ENCODE measurements around the gene KDM1B.

The KDM1B gene

DNA sequence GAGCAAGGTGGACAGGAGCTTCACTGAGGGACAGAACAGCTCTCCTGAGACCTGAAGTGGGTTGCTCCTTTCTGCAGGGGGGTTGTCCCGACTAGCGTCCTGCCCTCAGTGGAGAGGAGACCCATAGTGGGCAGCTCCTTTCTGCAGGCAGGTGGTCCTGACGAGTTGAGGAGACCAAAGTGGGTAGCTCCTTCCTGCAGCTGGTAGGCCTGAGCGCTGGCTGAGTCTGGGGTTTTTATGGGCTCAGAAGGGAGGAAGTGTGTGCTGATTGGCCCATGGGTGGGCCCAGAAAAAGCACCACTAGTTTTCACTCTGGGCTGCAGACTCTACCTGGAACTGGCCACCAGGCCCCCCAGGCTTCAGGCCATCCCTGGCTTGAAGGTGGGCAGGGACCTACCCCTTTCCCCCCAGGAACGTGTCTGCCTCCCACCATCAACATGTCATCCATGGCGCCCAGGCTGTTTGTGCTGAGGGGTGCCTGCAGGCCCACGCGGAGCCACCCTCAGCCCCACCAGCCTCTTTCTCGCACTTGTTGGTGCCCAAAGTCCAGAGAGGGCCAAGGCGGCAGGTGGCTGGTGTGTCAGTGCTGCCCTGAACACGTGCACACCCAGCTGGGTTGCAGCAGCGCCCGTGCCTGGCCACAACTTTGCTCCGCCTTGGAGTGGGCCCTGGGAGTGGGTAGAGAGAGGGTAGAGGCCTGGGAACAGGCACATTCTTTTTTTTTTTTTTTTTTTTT is 110.7 kb downstream of the KDM1B start:
- TF ChIP-seq, protein P1, sequence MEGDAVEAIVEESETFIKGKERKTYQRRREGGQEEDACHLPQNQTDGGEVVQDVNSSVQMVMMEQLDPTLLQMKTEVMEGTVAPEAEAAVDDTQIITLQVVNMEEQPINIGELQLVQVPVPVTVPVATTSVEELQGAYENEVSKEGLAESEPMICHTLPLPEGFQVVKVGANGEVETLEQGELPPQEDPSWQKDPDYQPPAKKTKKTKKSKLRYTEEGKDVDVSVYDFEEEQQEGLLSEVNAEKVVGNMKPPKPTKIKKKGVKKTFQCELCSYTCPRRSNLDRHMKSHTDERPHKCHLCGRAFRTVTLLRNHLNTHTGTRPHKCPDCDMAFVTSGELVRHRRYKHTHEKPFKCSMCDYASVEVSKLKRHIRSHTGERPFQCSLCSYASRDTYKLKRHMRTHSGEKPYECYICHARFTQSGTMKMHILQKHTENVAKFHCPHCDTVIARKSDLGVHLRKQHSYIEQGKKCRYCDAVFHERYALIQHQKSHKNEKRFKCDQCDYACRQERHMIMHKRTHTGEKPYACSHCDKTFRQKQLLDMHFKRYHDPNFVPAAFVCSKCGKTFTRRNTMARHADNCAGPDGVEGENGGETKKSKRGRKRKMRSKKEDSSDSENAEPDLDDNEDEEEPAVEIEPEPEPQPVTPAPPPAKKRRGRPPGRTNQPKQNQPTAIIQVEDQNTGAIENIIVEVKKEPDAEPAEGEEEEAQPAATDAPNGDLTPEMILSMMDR (IDR thresholded peaks at IDR 0.05; ENCODE audit: low read depth, low read length, missing control alignments): no peak
- in situ Hi-C loops (cut with HindIII; ENCODE audit: low sequenced_read_pairs): no loop called here
- no peak for DNase-seq (ENCODE audit: low read depth)
- H3K4me3 ChIP-seq (ENCODE audit: low read depth, low read length): no peak overlapping the region

DNA sequence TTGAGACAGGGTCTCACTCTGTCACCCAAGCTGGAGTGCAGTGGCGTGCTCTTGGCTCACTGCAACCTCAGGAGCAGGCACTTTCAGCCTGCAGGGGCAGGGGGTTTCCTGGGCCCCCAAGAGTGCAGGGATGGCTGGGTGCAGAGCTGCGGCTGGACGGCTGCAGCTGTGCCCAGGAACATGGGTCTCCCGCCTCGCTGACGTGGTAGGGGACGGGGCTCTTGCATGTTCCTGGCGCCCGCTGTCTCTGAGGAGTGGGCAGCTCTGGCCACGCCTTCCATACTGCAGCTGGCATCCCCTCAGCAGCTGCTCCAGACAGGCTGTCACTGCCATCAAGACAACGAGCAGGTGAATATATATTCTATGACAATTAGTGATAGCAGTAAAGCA is 111.3 kb downstream of the KDM1B start:
- in situ Hi-C loops (cut with HindIII; ENCODE audit: low sequenced_read_pairs): no loop called here
- no peak for DNase-seq (ENCODE audit: low read depth)
- H3K4me3 ChIP-seq (ENCODE audit: low read depth, low read length): no peak overlapping the region
- TF ChIP-seq, protein P1 (IDR thresholded peaks at IDR 0.05; ENCODE audit: low read depth, low read length, missing control alignments): no peak

DNA sequence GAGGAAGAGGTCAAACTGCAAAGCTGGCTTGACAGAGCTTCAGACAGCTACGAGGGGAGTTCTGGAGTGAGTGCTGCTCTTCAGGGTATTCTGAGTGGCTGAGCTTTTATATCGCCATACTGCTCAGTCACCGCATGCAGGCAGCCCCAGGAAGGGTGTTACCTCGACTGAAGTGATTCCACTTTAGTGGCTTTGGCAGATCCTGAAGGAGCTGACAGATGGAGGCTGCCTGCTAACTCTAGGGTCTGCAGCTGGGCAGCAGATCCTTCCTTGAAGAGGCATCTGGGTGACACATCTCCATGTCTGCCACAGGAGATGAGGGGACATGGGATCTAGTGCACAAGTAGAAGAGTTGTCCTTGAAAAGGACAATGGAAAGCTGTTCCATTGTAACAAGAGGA is 112.8 kb downstream of the KDM1B start:
- H3K4me3 ChIP-seq (ENCODE audit: low read depth, low read length): no peak overlapping the region
- no peak for DNase-seq (ENCODE audit: low read depth)
- in situ Hi-C loops (cut with HindIII; ENCODE audit: low sequenced_read_pairs): no loop called here
- TF ChIP-seq, protein P1 (IDR thresholded peaks at IDR 0.05; ENCODE audit: low read depth, low read length, missing control alignments): no peak

DNA sequence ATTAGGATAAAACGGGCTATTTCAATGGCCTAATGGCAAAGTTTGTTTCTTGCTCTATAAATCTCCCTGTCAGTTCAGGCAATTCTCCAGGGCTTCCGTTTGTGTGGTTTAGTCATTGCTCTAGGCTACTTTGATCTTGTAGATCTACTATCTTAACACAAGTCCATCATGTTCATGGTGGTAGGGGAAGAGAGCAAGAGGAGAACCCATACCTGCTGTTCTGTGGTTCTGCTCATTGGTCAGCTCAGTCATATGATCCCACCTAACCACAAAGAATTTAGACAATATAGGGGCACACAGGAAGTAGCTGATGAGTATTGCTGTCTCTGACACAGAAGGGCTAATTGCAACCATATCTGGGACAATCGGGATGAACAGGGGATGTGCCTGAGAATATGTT is 114.0 kb downstream of the KDM1B start:
- DNase-seq (ENCODE audit: low read depth): no peak
- in situ Hi-C loops (cut with HindIII; ENCODE audit: low sequenced_read_pairs): no loop called here
- no peak overlapping the region for H3K4me3 ChIP-seq (ENCODE audit: low read depth, low read length)
- TF ChIP-seq, protein P1 (IDR thresholded peaks at IDR 0.05; ENCODE audit: low read depth, low read length, missing control alignments): no peak

DNA sequence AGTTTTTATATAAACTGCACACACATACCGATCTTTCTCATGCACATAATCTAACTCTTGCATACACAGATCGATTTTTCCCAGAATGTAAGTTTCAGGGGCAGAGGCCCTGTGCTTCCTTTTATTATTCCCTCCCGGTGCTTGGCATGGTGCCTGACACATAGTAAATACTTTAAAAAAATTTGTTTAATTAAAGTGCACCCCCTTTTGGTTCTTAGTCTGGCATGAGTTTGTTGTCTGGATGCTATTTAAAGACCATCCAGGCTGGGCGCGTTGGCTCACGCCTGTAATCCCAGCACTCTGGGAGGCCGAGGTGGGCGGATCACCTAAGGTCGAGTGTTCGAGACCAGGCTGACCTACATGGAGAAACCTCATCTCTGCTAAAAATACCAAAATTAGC is 114.5 kb downstream of the KDM1B start:
- H3K4me3 ChIP-seq (ENCODE audit: low read depth, low read length): no peak overlapping the region
- no peak for DNase-seq (ENCODE audit: low read depth)
- TF ChIP-seq, protein P1 (IDR thresholded peaks at IDR 0.05; ENCODE audit: low read depth, low read length, missing control alignments): no peak
- in situ Hi-C loops (cut with HindIII; ENCODE audit: low sequenced_read_pairs): no loop called here

DNA sequence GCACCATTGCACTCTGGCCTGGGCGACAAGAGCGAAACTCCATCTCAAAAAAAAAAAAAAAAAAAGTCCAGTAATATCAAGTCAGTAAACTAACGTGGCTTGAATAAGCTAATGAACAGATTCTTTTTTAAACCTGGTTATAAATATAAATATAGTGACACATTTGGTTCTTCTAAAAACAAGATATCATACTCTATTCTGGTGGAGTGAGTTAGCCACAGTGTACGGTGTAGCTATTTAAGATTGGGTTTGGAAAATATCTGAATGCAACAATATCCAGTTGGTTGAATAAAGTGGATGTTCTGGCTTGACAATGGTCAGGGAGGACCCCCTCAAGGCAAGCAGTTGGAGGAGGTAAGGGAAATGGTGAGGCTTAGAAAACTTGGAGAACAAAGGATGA is 115.0 kb downstream of the KDM1B start:
- in situ Hi-C loops (cut with HindIII; ENCODE audit: low sequenced_read_pairs): no loop called here
- no peak overlapping the region for H3K4me3 ChIP-seq (ENCODE audit: low read depth, low read length)
- TF ChIP-seq, protein P1 (IDR thresholded peaks at IDR 0.05; ENCODE audit: low read depth, low read length, missing control alignments): no peak
- no peak for DNase-seq (ENCODE audit: low read depth)
